HG03439 (cell line): ENCODE measurements around the gene UNC79.
A peak's percentile ranks its signal among the peaks of the same experiment; 100 is the strongest.

ENCODE experiments used
- ATAC-seq: cut with Tn5 transposase; IDR thresholded peaks from one replicate; pipeline ENCODE4 v1.9.1; 2021; ENCODE audit warnings: mild to moderate bottlenecking, moderate library complexity; ENCODE audit not compliant: unreplicated experiment

The UNC79 gene

GRCh38 chr14:93544212-93544611 is 113.5 kb downstream of the UNC79 start:
- no peak for ATAC-seq

GRCh38 chr14:93546642-93547041 is 115.9 kb downstream of the UNC79 start:
- ATAC-seq, result no peak

- peak; percentile 71 for ATAC-seq
These were observed 117.5 kb downstream of the UNC79 start for GRCh38 chr14:93548102-93548843.

GRCh38 chr14:93549595-93549994 is 118.9 kb downstream of the UNC79 start:
- ATAC-seq, result no peak

GRCh38 chr14:93564918-93565317 is 134.2 kb downstream of the UNC79 start:
- ATAC-seq, result no peak

GRCh38 chr14:93566065-93566693 is 135.4 kb downstream of the UNC79 start:
- ATAC-seq, result no peak

GRCh38 chr14:93571275-93571674 is 140.5 kb downstream of the UNC79 start:
- ATAC-seq, result no peak

GRCh38 chr14:93579178-93579577 is 148.4 kb downstream of the UNC79 start:
- no peak for ATAC-seq

GRCh38 chr14:93582516-93582915 is 151.8 kb downstream of the UNC79 start:
- ATAC-seq, result no peak

- no peak for ATAC-seq
These were observed 156.6 kb downstream of the UNC79 start for GRCh38 chr14:93587330-93587729.

- ATAC-seq, result no peak
These were observed 160.8 kb downstream of the UNC79 start for GRCh38 chr14:93591506-93591905.

- ATAC-seq, result no peak
These were observed 162.0 kb downstream of the UNC79 start for GRCh38 chr14:93592786-93593185.

GRCh38 chr14:93606091-93606490 is 175.4 kb downstream of the UNC79 start:
- ATAC-seq, result no peak

- ATAC-seq, result no peak
These were observed 188.5 kb downstream of the UNC79 start for GRCh38 chr14:93619176-93619793.

GRCh38 chr14:93628048-93628447 is 197.3 kb downstream of the UNC79 start:
- no peak for ATAC-seq

- no peak for ATAC-seq
These were observed 198.9 kb downstream of the UNC79 start for GRCh38 chr14:93629643-93630042.

- ATAC-seq, result no peak
These were observed 208.1 kb downstream of the UNC79 start for GRCh38 chr14:93638790-93639189.

GRCh38 chr14:93643127-93643526 is 212.4 kb downstream of the UNC79 start:
- no peak for ATAC-seq

GRCh38 chr14:93643676-93644075 is 212.9 kb downstream of the UNC79 start:
- ATAC-seq, result no peak

- ATAC-seq, result no peak
These were observed 214.5 kb downstream of the UNC79 start for GRCh38 chr14:93645200-93645599.

GRCh38 chr14:93648440-93649168 is 217.9 kb downstream of the UNC79 start:
- ATAC-seq, result no peak
